Measurements from ENCODE around the gene CMKLR1. TPM values are rescaled to one million over a fixed set of nuclear protein-coding genes. Genes with fewer than 3 reads are reported as not detected.
A peak's percentile ranks its signal among the peaks of the same experiment; 100 is the strongest.

The CMKLR1 gene
- total and polyA plus RNA-seq, 10 of the 15 experiments (the other 5 are each of a cell fraction or from before 2014, with no cell fraction given): 13.8 to 52.3 (median 26.2) TPM

DNA sequence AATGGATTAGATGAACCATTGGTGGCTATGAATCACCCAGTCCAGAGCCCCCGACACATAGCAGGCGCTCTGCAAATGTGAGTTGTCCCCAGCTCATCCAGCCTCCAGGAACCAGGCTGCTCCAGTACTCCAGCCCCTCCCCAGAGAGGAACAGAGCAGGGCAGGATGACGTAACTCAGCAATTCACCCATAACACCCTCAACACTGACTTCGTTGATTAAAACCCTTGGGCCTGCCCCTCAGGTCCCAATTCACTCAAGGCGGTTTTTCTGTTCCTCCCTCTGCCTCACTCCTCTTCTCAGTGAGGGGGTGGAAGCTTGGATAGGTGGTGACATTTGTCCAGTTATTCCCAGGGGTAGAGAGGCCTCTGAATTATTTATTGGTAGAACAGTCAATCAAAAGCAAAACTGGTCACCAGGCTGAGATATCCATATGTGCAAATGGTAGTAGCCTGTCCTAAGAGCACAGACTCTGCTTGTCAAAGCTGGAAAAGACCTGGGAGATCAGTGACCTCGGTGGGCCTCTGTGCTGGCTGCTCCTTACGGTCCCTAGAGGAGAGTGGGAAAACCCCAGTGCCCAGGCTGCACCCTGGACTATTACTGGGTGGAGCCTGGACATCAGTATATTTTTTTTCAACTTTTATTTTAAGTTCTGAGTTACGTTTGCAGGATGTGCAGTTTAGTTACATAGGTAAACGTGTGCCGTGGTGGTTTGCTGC lies 97.0 kb downstream of the CMKLR1 start:
- in situ Hi-C loops (cut with MboI): no loop called here
- no peak overlapping the region for H2AFZ ChIP-seq (ENCODE audit: control insufficient read depth, low read depth, low read length)

More for the DNA sequence above, 97.0 kb downstream of the CMKLR1 start:
- no peak overlapping the region for H3K27ac ChIP-seq (ENCODE audit: control insufficient read depth, insufficient read depth)
- ChIA-PET SMC1A (ENCODE audit: uncharacterized antibody, unreplicated experiment) (no interaction called here), RAD21 (ENCODE audit: unreplicated experiment) (no interaction called here), CTCF (no interaction called here), POLR2A (no interaction called here)
- no peak overlapping the region for H3K4me3 ChIP-seq
- no TSS peak for BruUV-seq (replicated peaks)
- DNase-seq (ENCODE audit: low read depth, low spot score): no peak
- FAIRE-seq: no peak
- ATAC-seq: peak; percentile 81
- WGBS (ENCODE audit: insufficient coverage, insufficient replicate concordance, low lambda C conversion rate, missing lambda C conversion rate): 18% methylated on average over 10 of the region's 10 CpGs
- H3K36me3 ChIP-seq (ENCODE audit: control insufficient read depth in 2 of 2, insufficient read depth in 2 of 2, low read length in 1 of 2): no peaks in the 10 kb centered on the region
- no peak overlapping the region for H3K4me2 ChIP-seq (ENCODE audit: control insufficient read depth, insufficient read depth)
- no peaks in the 10 kb centered on the region for H3K79me2 ChIP-seq (ENCODE audit: control insufficient read depth, insufficient read depth, low read length)
- peaks cover 0 to 3% of the 10 kb centered on the region in 2 experiments; a peak in 2 of 4 replicates for H3K27me3 ChIP-seq (replicated peaks in 1 of 2; ENCODE audit: control insufficient read depth in 2 of 2, insufficient read depth in 2 of 2, low read length in 1 of 2)
- H4K20me1 ChIP-seq (ENCODE audit: control insufficient read depth, insufficient read depth): no peaks in the 10 kb centered on the region
- intact Hi-C loops (cut with micrococcal nuclease; ENCODE audit: unreplicated experiment): no loop called here
- no peaks in the 10 kb centered on the region; the same call in 1 of the 2 replicates for H3K4me1 ChIP-seq (ENCODE audit: control insufficient read depth, insufficient read depth, low read length)
- TF ChIP-seq SPI1 (IDR thresholded peaks at IDR 0.05; ENCODE audit: borderline replicate concordance, insufficient read depth, low read depth, low read length) (peak; percentile 27; the same call in 1 of the 2 replicates), ZNF24 (IDR thresholded peaks at IDR 0.05) (no peak), SREBF1 (IDR thresholded peaks at IDR 0.05; ENCODE audit: low read length) (no peak), CREB1 (IDR thresholded peaks at IDR 0.05; ENCODE audit: low read depth) (no peak), ZNF207 (IDR thresholded peaks at IDR 0.05; ENCODE audit: borderline replicate concordance) (no peak), CBX3 (IDR thresholded peaks at IDR 0.05; ENCODE audit: borderline replicate concordance, low read depth) (no peak), HDGF (IDR thresholded peaks at IDR 0.05) (no peak), ATF7 (IDR thresholded peaks at IDR 0.05; ENCODE audit: low read depth) (peak; percentile 79), NRF1 (conservative IDR thresholded peaks at IDR 0.05; ENCODE audit: low read depth, low read length) (no peak), EZH2 (IDR thresholded peaks at IDR 0.05; ENCODE audit: borderline replicate concordance, control insufficient read depth, low read depth, low read length) (no peak), MEF2B (IDR thresholded peaks at IDR 0.05; ENCODE audit: partially characterized antibody, poor library complexity, severe bottlenecking) (peak; percentile 14), CHD2 (IDR thresholded peaks at IDR 0.05; ENCODE audit: borderline replicate concordance, low read depth, low read length) (no peak), BCL11A (IDR thresholded peaks at IDR 0.05; ENCODE audit: low read depth, low read length) (no peak), MTA2 (IDR thresholded peaks at IDR 0.05; ENCODE audit: low read depth) (0 out of 2 replicates have a peak, but pooled peaks have one; percentile 12), FOXK2 (IDR thresholded peaks at IDR 0.05) (no peak), MYC (IDR thresholded peaks at IDR 0.05; ENCODE audit: insufficient read depth, insufficient read length, insufficient replicate concordance, low read length, severe bottlenecking) (no peak)
- TF ChIP-seq, protein P1, sequence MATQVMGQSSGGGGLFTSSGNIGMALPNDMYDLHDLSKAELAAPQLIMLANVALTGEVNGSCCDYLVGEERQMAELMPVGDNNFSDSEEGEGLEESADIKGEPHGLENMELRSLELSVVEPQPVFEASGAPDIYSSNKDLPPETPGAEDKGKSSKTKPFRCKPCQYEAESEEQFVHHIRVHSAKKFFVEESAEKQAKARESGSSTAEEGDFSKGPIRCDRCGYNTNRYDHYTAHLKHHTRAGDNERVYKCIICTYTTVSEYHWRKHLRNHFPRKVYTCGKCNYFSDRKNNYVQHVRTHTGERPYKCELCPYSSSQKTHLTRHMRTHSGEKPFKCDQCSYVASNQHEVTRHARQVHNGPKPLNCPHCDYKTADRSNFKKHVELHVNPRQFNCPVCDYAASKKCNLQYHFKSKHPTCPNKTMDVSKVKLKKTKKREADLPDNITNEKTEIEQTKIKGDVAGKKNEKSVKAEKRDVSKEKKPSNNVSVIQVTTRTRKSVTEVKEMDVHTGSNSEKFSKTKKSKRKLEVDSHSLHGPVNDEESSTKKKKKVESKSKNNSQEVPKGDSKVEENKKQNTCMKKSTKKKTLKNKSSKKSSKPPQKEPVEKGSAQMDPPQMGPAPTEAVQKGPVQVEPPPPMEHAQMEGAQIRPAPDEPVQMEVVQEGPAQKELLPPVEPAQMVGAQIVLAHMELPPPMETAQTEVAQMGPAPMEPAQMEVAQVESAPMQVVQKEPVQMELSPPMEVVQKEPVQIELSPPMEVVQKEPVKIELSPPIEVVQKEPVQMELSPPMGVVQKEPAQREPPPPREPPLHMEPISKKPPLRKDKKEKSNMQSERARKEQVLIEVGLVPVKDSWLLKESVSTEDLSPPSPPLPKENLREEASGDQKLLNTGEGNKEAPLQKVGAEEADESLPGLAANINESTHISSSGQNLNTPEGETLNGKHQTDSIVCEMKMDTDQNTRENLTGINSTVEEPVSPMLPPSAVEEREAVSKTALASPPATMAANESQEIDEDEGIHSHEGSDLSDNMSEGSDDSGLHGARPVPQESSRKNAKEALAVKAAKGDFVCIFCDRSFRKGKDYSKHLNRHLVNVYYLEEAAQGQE (IDR thresholded peaks at IDR 0.05; ENCODE audit: low read depth, low read length): no peak
- TF ChIP-seq, protein P2, sequence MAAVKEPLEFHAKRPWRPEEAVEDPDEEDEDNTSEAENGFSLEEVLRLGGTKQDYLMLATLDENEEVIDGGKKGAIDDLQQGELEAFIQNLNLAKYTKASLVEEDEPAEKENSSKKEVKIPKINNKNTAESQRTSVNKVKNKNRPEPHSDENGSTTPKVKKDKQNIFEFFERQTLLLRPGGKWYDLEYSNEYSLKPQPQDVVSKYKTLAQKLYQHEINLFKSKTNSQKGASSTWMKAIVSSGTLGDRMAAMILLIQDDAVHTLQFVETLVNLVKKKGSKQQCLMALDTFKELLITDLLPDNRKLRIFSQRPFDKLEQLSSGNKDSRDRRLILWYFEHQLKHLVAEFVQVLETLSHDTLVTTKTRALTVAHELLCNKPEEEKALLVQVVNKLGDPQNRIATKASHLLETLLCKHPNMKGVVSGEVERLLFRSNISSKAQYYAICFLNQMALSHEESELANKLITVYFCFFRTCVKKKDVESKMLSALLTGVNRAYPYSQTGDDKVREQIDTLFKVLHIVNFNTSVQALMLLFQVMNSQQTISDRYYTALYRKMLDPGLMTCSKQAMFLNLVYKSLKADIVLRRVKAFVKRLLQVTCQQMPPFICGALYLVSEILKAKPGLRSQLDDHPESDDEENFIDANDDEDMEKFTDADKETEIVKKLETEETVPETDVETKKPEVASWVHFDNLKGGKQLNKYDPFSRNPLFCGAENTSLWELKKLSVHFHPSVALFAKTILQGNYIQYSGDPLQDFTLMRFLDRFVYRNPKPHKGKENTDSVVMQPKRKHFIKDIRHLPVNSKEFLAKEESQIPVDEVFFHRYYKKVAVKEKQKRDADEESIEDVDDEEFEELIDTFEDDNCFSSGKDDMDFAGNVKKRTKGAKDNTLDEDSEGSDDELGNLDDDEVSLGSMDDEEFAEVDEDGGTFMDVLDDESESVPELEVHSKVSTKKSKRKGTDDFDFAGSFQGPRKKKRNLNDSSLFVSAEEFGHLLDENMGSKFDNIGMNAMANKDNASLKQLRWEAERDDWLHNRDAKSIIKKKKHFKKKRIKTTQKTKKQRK (IDR thresholded peaks at IDR 0.05; ENCODE audit: low read depth, low read length): no peak
- no peak overlapping the region for H3K9ac ChIP-seq (ENCODE audit: control insufficient read depth, insufficient read depth, low read length)
- H3K9me3 ChIP-seq (replicated peaks; ENCODE audit: control insufficient read depth, insufficient read depth, low read length): no peaks in the 10 kb centered on the region; the same call in 2 of the 3 replicates
